Colonic mucosa (tissue), 4 donors: ENCODE results near the gene USH2A. TPM values are rescaled to one million over a fixed set of nuclear protein-coding genes. Genes with fewer than 3 reads are reported as not detected.

Source experiments
- DNase-seq: peaks from one replicate; pipeline ENCODE4 v3.0.0-alpha.2; 2020
- H3K27ac ChIP-seq: fragments of 200-600 bp; one replicate; pipeline ENCODE4 v1.8.0; 2021
- H3K27me3 ChIP-seq: fragments of 200-600 bp; one replicate; pipeline ENCODE4 v1.8.0; 2021
- H3K36me3 ChIP-seq: fragments of 200-600 bp; one replicate; pipeline ENCODE4 v1.8.0; 2021
- H3K4me1 ChIP-seq: fragments of 200-600 bp; one replicate; pipeline ENCODE4 v1.8.0; 2021; ENCODE audit warnings: mild to moderate bottlenecking
- H3K4me3 ChIP-seq: fragments of 200-600 bp; one replicate; pipeline ENCODE4 v1.8.0; 2021
- H3K9ac ChIP-seq, 2 donors: one replicate each; pipeline ENCODE4 v1.7.0; 2013; ENCODE audit warnings: control low read depth in 2 of 2, low read depth in 2 of 2, low read length in 2 of 2
- H3K9me3 ChIP-seq: fragments of 200-600 bp; one replicate; pipeline ENCODE4 v1.8.0; 2021
- intact Hi-C: fragments of 100-400 bp; cut with DNase I; formaldehyde crosslinking; loops from one replicate; pipeline ENCODE4 v1.14.1; 2022
- total RNA-seq, 2 donors: library from RNA; stranded (reverse); fragmentation: NEBNext Ultra II Directional in 1 of 2; extraction: Animal tissue kit (Norgen Biotek cat#: 25700) in 1 of 2; gene quantifications; one replicate each; pipeline ENCODE4 v1.2.1, GENCODE V29; 2021
- TF ChIP-seq, protein P1 (sequence below): fragments of 200-600 bp; IDR thresholded peaks from one replicate; pipeline ENCODE4 v1.8.0; 2022; ENCODE audit warnings: antibody characterized with exemption, mild to moderate bottlenecking
- donor health status: healthy.
- donor health status: DM: no; HTN: no; CAD: no.
- donor health status: DM: no; HTN: no; CAD: no.

Gene USH2A
- total RNA-seq, 2 donors from 2014 or later, result 0.02 TPM; not detected in 1

DNA sequence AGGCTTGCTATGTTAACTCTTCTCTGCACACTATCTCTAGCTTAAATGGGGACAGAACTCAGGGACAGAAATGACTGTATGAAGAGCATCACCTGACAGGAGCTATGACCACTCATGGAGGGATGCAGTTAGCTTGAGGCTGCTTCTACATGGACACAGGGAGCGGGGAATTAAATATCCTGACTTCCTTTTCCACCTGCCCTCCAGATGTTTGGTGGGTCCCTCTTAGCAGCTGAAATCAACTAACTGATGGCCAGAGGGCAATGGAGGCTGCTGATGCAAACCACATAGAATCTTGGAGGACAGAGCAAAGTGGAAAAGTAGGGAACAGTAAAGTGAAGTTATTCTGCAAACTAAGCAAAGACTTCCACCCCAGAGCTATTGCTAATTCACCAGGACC is 214.1 kb downstream of the USH2A start:
- no peak overlapping the region for H3K9ac ChIP-seq
- DNase-seq, result no peak
- H3K36me3 ChIP-seq, result no peaks in the 10 kb centered on the region
- H3K4me1 ChIP-seq, result no peaks in the 10 kb centered on the region
- H3K4me3 ChIP-seq, result no peak overlapping the region
- no peaks in the 10 kb centered on the region for H3K27me3 ChIP-seq
- no peak overlapping the region for H3K27ac ChIP-seq
- intact Hi-C loops, result no loop called here
- TF ChIP-seq, protein P1, sequence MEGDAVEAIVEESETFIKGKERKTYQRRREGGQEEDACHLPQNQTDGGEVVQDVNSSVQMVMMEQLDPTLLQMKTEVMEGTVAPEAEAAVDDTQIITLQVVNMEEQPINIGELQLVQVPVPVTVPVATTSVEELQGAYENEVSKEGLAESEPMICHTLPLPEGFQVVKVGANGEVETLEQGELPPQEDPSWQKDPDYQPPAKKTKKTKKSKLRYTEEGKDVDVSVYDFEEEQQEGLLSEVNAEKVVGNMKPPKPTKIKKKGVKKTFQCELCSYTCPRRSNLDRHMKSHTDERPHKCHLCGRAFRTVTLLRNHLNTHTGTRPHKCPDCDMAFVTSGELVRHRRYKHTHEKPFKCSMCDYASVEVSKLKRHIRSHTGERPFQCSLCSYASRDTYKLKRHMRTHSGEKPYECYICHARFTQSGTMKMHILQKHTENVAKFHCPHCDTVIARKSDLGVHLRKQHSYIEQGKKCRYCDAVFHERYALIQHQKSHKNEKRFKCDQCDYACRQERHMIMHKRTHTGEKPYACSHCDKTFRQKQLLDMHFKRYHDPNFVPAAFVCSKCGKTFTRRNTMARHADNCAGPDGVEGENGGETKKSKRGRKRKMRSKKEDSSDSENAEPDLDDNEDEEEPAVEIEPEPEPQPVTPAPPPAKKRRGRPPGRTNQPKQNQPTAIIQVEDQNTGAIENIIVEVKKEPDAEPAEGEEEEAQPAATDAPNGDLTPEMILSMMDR, result no peak
- no peaks in the 10 kb centered on the region for H3K9me3 ChIP-seq

DNA sequence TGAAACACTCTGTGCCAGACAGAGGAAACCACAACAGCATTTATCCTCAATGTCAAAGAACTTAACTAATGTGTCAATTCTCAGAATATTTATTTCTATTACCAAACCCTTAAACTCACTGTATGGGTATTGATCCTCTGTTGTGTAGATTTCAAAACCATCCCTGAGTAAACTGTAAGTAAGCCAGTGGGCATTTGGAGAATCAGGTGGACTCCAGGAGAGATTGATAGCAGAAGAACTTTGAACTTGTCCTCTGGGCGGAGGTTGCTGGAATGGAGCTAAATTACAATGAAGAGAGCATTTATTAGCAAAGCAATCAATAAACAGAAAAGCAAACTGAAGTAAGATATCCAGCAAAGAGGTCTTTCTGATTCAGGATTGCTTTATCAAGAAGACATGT is 216.1 kb downstream of the USH2A start:
- Histone ChIP-seq H3K4me1 (no peaks in the 10 kb centered on the region), H3K36me3 (no peaks in the 10 kb centered on the region), H3K9ac (no peak overlapping the region), H3K27me3 (no peaks in the 10 kb centered on the region), H3K27ac (no peak overlapping the region), H3K4me3 (no peak overlapping the region), H3K9me3 (no peaks in the 10 kb centered on the region)
- intact Hi-C loops, result no loop called here
- no peak for DNase-seq
- TF ChIP-seq, protein P1, result no peak

DNA sequence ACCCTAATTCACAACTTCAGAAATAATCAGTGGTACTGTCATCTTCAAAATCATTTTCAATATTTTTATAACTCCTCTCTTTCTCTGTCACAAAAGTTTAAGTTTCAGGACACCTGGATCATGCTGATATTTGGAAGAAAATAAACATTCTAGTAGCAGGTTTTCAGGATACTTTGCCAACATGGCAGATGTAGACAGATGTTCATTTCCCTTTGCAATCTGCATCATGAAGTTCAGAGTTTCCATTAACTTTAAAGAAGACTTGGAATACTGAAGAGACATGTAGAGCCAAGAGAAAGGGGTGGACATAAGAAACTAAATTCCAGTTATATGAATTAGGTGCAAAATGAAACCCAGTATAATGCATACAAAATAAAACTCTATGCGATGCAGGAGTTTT is 218.1 kb downstream of the USH2A start:
- no peak overlapping the region for H3K4me3 ChIP-seq
- H3K27me3 ChIP-seq, result no peaks in the 10 kb centered on the region
- DNase-seq, result no peak
- H3K36me3 ChIP-seq, result no peaks in the 10 kb centered on the region
- no peaks in the 10 kb centered on the region for H3K9me3 ChIP-seq
- H3K4me1 ChIP-seq, result no peaks in the 10 kb centered on the region
- no peak overlapping the region for H3K9ac ChIP-seq
- TF ChIP-seq, protein P1, result no peak
- no peak overlapping the region for H3K27ac ChIP-seq
- intact Hi-C loops, result no loop called here

DNA sequence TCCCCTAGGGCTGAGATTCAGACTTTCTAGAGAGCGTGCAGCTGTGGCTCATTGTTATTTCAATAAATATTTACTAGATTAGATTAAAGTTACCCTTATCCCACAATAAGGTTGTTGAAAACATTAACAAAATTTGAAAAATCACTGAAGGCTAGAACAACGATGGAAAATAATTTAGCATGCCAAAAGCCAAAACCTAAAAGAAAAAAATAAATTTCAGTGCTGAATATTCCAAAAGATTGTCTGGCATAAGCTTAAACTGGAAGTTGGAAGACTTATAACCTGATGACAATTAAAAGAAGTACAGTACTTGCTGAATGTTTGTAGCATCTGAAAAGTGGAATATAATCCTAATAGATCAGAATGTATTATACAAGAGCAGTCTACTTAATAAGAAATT is 221.3 kb downstream of the USH2A start:
- TF ChIP-seq, protein P1, result no peak
- Histone ChIP-seq H3K36me3 (no peaks in the 10 kb centered on the region), H3K9ac (no peak overlapping the region), H3K9me3 (no peaks in the 10 kb centered on the region), H3K27me3 (no peaks in the 10 kb centered on the region), H3K4me1 (no peaks in the 10 kb centered on the region), H3K27ac (no peak overlapping the region), H3K4me3 (no peak overlapping the region)
- intact Hi-C loops, result no loop called here
- no peak for DNase-seq

DNA sequence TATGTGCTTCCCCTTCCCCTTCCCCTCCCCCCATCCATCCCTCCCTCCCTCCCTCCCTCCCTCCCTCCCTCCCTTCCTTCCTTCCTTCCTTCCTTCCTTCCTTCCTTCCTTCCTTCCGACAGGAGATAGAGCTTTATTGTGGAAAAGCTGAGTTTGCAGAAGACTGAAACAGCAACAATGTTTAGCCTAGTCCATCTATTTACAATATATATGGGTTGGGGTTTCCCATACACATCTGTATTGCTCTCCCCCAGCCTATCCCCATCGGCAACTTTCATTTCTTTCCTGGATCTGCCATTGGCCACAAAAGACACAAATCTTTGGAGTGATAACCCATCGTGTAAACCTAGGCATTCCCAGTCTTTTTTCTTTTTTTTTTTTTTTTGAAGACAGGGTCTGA is 222.3 kb downstream of the USH2A start:
- TF ChIP-seq, protein P1, result no peak

DNA sequence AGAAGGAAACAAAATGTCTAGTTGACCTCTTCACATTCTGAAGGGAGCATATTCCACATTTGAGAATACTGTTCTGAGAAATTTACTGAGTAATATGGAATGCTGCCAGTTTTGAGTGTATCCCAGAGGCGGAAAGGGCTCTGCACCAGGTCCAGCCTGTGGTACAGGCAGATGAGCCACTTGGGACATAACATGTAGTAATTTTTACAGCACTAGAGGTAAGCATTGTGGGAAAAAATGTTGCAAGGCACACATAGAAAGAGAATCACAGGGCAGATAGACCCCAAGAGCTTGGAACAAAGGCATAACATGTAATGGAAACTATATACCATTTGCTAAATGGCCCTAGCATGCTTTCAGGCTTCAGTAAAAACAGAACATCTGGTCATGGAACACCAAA is 228.5 kb downstream of the USH2A start:
- H3K4me3 ChIP-seq, result no peak overlapping the region
- no peaks in the 10 kb centered on the region for H3K27me3 ChIP-seq
- H3K9me3 ChIP-seq, result no peaks in the 10 kb centered on the region
- intact Hi-C loops, result no loop called here
- TF ChIP-seq, protein P1, result no peak
- H3K4me1 ChIP-seq, result no peaks in the 10 kb centered on the region
- no peak overlapping the region for H3K9ac ChIP-seq
- no peaks in the 10 kb centered on the region for H3K36me3 ChIP-seq
- H3K27ac ChIP-seq, result no peak overlapping the region
- DNase-seq, result no peak

More for the DNA sequence above, 222.3 kb downstream of the USH2A start:
- no peak overlapping the region for H3K9ac ChIP-seq
- no peak overlapping the region for H3K27ac ChIP-seq
- no peaks in the 10 kb centered on the region for H3K4me1 ChIP-seq
- no peak for DNase-seq
- H3K4me3 ChIP-seq, result no peak overlapping the region
- H3K36me3 ChIP-seq, result no peaks in the 10 kb centered on the region
- H3K9me3 ChIP-seq, result no peaks in the 10 kb centered on the region
- intact Hi-C loops, result no loop called here
- no peaks in the 10 kb centered on the region for H3K27me3 ChIP-seq
